Gastroesophageal sphincter (tissue), 4 donors: ENCODE measurements around the gene COL18A1. TPM values are rescaled to one million over a fixed set of nuclear protein-coding genes. Genes with fewer than 3 reads are reported as not detected.

Experiments
- ATAC-seq: fragments of 150-250 bp; one replicate; pipeline ENCODE4 v1.9.1; 2016; ENCODE audit warnings: mild to moderate bottlenecking, moderate library complexity
- H3K27ac ChIP-seq, 4 donors: fragments of 200-600 bp; sonication (generic) in 3 of 4; 1 replicate in 3 of 4; 2 replicates in 1 of 4; pipeline ENCODE4 v1.5.1; 2016 to 2019
- H3K27me3 ChIP-seq: fragments of 200-600 bp; sonication (generic); one replicate; pipeline ENCODE4 v1.5.1; 2019
- H3K36me3 ChIP-seq, 2 donors: fragments of 200-600 bp; sonication (generic); one replicate each; pipeline ENCODE4 v1.5.1; 2019; ENCODE audit warnings: control low read depth in 1 of 2
- H3K4me1 ChIP-seq, 3 donors: fragments of 200-600 bp; sonication (generic); 1 replicate in 2 of 3; 2 replicates in 1 of 3; pipeline ENCODE4 v1.5.1; 2016 to 2019; ENCODE audit warnings: control low read depth in 2 of 3
- H3K4me3 ChIP-seq, 2 donors: fragments of 200-600 bp; sonication (generic); one replicate each; pipeline ENCODE4 v1.5.1; 2019; ENCODE audit warnings: mild to moderate bottlenecking in 1 of 2, moderate library complexity in 1 of 2
- H3K9me3 ChIP-seq, 3 donors: fragments of 200-600 bp; sonication (generic); one replicate each; pipeline ENCODE4 v1.5.1; 2017 to 2019; ENCODE audit warnings: control low read depth in 2 of 3
- EP300 ChIP-seq: sonication (generic); formaldehyde crosslinking; IDR thresholded peaks from one replicate; pipeline ENCODE4 v1.6.1; 2017; ENCODE audit warnings: antibody characterized with exemption, mild to moderate bottlenecking
- POLR2A ChIP-seq, 2 donors: fragments of 450-650 bp; IDR thresholded peaks; one replicate each; pipeline ENCODE4 v1.6.1; 2017; ENCODE audit warnings: antibody characterized with exemption in 2 of 2, mild to moderate bottlenecking in 2 of 2, moderate library complexity in 1 of 2
- POLR2AphosphoS5 ChIP-seq: sonication (generic); formaldehyde crosslinking; IDR thresholded peaks from one replicate; pipeline ENCODE4 v1.6.1; 2017; ENCODE audit warnings: antibody characterized with exemption
- WGBS, 2 donors: methylation state at CpG; one replicate each; pipeline ENCODE4 v1.1.5; 2018; ENCODE audit warnings: low coverage in 1 of 2; 5-methylcytosine and 5-hydroxymethylcytosine counted together
- total RNA-seq, 4 donors: library from RNA; depleted of rRNA; stranded (reverse); fragments of >200 nt; gene quantifications; one replicate each; pipeline ENCODE4 v1.1.0, GENCODE V29; 2016
- TF ChIP-seq, protein P1 (sequence below), 4 experiments: fragments of 200-600 bp in 2 of 4; fragments of 450-650 bp in 2 of 4; sonication (generic) in 1 of 4; IDR thresholded peaks; one replicate each; pipeline ENCODE4 v1.5.1; 2017 to 2019; ENCODE audit warnings: antibody characterized with exemption in 4 of 4, mild to moderate bottlenecking in 2 of 4, moderate library complexity in 2 of 4

The COL18A1 gene
- total RNA-seq, 4 donors from 2014 or later: 69.3 to 116 (median 78.4) TPM

DNA sequence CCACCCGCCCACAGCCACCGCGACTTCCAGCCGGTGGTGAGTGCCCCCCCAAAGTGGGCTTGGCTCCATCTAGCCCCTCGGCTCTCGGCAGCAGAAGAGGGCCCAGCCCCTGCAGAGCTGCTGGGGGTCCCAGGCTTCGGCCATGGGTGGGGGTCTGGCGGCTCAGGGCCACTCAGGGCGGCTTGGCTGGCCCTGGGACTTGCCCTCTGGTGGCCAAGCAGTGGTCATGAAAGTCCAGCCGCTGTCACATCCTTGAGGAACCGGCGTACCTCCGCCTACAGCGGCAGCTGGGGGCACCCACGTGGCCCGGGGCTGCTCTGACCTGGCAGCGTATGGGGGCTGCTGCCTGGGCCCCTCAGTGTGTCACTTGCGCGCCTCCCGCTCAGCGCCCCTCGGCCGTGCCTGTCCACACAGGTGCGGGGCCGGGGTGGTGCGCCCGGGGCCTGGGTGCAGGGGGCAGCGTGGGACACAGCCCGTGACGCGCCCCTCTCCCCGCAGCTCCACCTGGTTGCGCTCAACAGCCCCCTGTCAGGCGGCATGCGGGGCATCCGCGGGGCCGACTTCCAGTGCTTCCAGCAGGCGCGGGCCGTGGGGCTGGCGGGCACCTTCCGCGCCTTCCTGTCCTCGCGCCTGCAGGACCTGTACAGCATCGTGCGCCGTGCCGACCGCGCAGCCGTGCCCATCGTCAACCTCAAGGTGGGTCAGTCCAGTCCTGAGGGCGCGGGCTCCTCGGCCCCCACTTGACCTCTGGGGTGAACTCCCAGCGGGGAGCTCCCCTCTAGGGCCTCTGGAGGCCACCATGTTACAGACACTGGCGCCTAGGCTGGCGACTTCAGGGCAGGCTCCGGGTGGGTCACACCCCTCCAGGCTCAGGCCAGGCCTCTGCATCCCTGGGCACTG lies 104.9 kb downstream of the COL18A1 start:
- WGBS, 2 donors: no CpG with 5 or more reads among the region's 61 CpGs
- H3K4me3 ChIP-seq: no peak overlapping the region
- TF ChIP-seq, protein P1, sequence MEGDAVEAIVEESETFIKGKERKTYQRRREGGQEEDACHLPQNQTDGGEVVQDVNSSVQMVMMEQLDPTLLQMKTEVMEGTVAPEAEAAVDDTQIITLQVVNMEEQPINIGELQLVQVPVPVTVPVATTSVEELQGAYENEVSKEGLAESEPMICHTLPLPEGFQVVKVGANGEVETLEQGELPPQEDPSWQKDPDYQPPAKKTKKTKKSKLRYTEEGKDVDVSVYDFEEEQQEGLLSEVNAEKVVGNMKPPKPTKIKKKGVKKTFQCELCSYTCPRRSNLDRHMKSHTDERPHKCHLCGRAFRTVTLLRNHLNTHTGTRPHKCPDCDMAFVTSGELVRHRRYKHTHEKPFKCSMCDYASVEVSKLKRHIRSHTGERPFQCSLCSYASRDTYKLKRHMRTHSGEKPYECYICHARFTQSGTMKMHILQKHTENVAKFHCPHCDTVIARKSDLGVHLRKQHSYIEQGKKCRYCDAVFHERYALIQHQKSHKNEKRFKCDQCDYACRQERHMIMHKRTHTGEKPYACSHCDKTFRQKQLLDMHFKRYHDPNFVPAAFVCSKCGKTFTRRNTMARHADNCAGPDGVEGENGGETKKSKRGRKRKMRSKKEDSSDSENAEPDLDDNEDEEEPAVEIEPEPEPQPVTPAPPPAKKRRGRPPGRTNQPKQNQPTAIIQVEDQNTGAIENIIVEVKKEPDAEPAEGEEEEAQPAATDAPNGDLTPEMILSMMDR (IDR thresholded peaks at IDR 0.05): no peak
- TF ChIP-seq EP300 (no peak), POLR2A (IDR thresholded peaks at IDR 0.05) (no peak), POLR2AphosphoS5 (no peak)
- H3K4me1 ChIP-seq: no peaks in the 10 kb centered on the region
- H3K27me3 ChIP-seq: no peaks in the 10 kb centered on the region
- no peaks in the 10 kb centered on the region for H3K9me3 ChIP-seq
- peaks cover 0 to 73% of the 10 kb centered on the region in 2 donors for H3K36me3 ChIP-seq
- no peak overlapping the region for H3K27ac ChIP-seq
- no peak for ATAC-seq

DNA sequence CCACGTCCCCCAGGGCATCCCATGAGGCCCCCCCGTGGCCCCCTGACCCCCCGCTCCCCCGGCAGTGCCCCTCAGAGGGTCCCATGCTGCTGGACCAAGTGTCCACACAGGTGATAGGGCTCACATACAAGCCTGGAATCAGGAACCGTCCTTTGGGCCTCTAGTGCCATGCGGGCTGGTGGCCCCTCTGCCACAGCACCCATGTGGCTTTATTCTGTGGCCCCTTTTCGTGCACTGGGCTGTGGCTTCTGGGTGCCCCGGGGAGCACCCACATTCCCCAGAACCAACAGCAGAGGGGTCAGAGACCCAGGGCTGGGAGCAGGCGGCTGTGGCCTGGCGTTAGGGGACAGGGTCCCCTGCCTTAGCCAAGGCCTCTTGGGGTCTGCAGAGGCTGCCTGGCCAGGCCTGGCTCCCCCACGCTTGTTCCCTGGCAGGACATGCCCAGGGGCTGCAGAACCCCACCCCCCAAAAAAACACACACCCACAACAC lies 105.5 kb downstream of the COL18A1 start:
- H3K36me3 ChIP-seq: peaks cover 0 to 70% of the 10 kb centered on the region in 2 donors
- no peak overlapping the region for H3K4me3 ChIP-seq
- H3K9me3 ChIP-seq: no peaks in the 10 kb centered on the region
- H3K27me3 ChIP-seq: no peaks in the 10 kb centered on the region
- H3K4me1 ChIP-seq: no peaks in the 10 kb centered on the region
- no peak for ATAC-seq
- no peak overlapping the region for H3K27ac ChIP-seq
- no CpG with 5 or more reads among the region's 11 CpGs for WGBS, 2 donors
- TF ChIP-seq POLR2AphosphoS5 (no peak), POLR2A (IDR thresholded peaks at IDR 0.05) (no peak), EP300 (no peak)
- TF ChIP-seq, protein P1 (IDR thresholded peaks at IDR 0.05): no peak

DNA sequence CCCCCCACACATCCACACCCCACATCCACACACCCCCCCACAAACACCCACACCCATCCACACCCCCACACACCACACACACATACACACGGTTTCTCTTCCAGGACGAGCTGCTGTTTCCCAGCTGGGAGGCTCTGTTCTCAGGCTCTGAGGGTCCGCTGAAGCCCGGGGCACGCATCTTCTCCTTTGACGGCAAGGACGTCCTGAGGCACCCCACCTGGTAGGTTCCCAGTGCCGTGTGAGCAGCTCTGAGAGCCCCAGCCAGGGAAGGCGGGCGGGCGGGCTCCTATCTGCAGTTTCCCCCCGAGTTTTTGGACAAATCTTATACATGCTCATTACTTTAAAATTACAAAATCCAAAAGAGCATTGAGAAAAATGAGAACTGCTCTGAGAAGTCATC lies 106.0 kb downstream of the COL18A1 start:
- peaks cover 0 to 69% of the 10 kb centered on the region in 2 donors for H3K36me3 ChIP-seq
- H3K27ac ChIP-seq: no peak overlapping the region
- ATAC-seq: no peak

DNA sequence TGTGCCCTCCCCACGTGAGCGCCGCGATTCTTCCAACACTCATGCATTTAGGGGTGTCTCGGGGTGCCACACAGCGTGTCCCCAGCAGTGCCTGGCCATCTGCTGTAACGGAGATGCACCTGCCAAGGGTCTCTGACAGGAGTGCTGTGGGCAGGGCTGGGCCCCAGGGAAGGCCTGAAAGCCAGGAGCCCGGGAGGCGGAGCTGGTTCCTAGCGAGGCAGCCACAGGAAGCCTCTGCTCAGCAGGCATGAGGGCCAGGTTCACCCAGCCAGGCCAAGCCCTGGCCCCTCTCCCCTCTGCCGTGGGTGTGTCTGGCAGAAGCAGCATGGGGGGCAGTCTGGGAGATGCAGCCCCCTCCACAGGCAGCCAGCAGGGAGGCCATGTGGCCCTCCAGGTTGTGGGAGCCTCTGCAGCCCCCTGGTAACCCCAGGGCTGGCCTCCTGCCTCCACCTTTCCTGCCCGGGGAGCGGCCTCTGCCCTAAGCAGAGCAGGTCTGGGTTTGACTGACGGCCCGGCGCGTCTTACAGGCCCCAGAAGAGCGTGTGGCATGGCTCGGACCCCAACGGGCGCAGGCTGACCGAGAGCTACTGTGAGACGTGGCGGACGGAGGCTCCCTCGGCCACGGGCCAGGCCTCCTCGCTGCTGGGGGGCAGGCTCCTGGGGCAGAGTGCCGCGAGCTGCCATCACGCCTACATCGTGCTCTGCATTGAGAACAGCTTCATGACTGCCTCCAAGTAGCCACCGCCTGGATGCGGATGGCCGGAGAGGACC lies 106.9 kb downstream of the COL18A1 start:
- H3K4me3 ChIP-seq: no peak overlapping the region
- no peaks in the 10 kb centered on the region for H3K9me3 ChIP-seq
- no peak overlapping the region for H3K27ac ChIP-seq
- H3K27me3 ChIP-seq: no peaks in the 10 kb centered on the region
- TF ChIP-seq POLR2A (IDR thresholded peaks at IDR 0.05) (no peak), EP300 (no peak), POLR2AphosphoS5 (no peak)
- TF ChIP-seq, protein P1 (IDR thresholded peaks at IDR 0.05): no peak
- no CpG with 5 or more reads among the region's 35 CpGs for WGBS, 2 donors
- H3K4me1 ChIP-seq: no peaks in the 10 kb centered on the region
- no peak for ATAC-seq
- H3K36me3 ChIP-seq: peaks cover 0 to 62% of the 10 kb centered on the region in 2 donors

More for the DNA sequence above, 106.0 kb downstream of the COL18A1 start:
- no CpG with 5 or more reads among the region's 12 CpGs for WGBS, 2 donors
- TF ChIP-seq POLR2AphosphoS5 (no peak), POLR2A (IDR thresholded peaks at IDR 0.05) (no peak), EP300 (no peak)
- TF ChIP-seq, protein P1 (IDR thresholded peaks at IDR 0.05): no peak
- H3K4me3 ChIP-seq: no peak overlapping the region
- H3K4me1 ChIP-seq: no peaks in the 10 kb centered on the region
- no peaks in the 10 kb centered on the region for H3K9me3 ChIP-seq
- H3K27me3 ChIP-seq: no peaks in the 10 kb centered on the region
